HG02943 (cell line): ENCODE measurements around the gene MLST8.
"Not testable (repeated sequence)": the region's sequence is repeated elsewhere in the genome, so short reads cannot be mapped to it uniquely, and the experiment has no call there.

Source experiments
- ATAC-seq: cut with Tn5 transposase; IDR thresholded peaks from one replicate; pipeline ENCODE4 v1.9.1; 2021; ENCODE audit warnings: mild to moderate bottlenecking, low read depth, moderate library complexity; ENCODE audit not compliant: unreplicated experiment

MLST8 gene

GRCh38 chr16:2188395-2188794 lies 16.9 kb upstream of the MLST8 start:
- ATAC-seq: no peak

- ATAC-seq: no peak
Observed at GRCh38 chr16:2189252-2189893, 15.9 kb upstream of the MLST8 start.

- no peak for ATAC-seq
Observed at GRCh38 chr16:2190002-2190658, 15.1 kb upstream of the MLST8 start.

- no peak for ATAC-seq
Observed at GRCh38 chr16:2190659-2191445, 14.4 kb upstream of the MLST8 start.

- ATAC-seq: no peak
Observed at GRCh38 chr16:2191446-2191706, 13.9 kb upstream of the MLST8 start.

GRCh38 chr16:2194166-2194834 lies 11.0 kb upstream of the MLST8 start:
- ATAC-seq: no peak

- ATAC-seq: no peak
Observed at GRCh38 chr16:2194852-2195321, 10.4 kb upstream of the MLST8 start.

- ATAC-seq: no peak
Observed at GRCh38 chr16:2195322-2196161, 9.7 kb upstream of the MLST8 start.

- no peak for ATAC-seq
Observed at GRCh38 chr16:2196162-2196980, 8.9 kb upstream of the MLST8 start, which contains the start of gene CASKIN1. CASKIN1 (minus strand) TSS chr16:2196605; CDS start chr16:2196432, 173 bp downstream.

GRCh38 chr16:2196981-2197511 lies 8.2 kb upstream of the MLST8 start:
- no peak for ATAC-seq

GRCh38 chr16:2197765-2198164 lies 7.5 kb upstream of the MLST8 start:
- ATAC-seq: no peak

- ATAC-seq: no peak
Observed at GRCh38 chr16:2198283-2198682, 7.0 kb upstream of the MLST8 start.

- no peak for ATAC-seq
Observed at GRCh38 chr16:2199095-2199494, 6.2 kb upstream of the MLST8 start.

- no peak for ATAC-seq
Observed at GRCh38 chr16:2199621-2200139, 5.6 kb upstream of the MLST8 start.

GRCh38 chr16:2200313-2200712 lies 4.9 kb upstream of the MLST8 start:
- ATAC-seq: no peak

- not testable (repeated sequence) for ATAC-seq
Observed at GRCh38 chr16:2203119-2203688, 2.0 kb upstream of the MLST8 start.

GRCh38 chr16:2204416-2205103 lies 694 bp upstream of the MLST8 start:
- ATAC-seq: no peak

GRCh38 chr16:2205967-2206313 lies 686 bp downstream of the MLST8 start:
- ATAC-seq: no peak
